HepG2 (cell line): ENCODE results near the gene PARN. TPM values are rescaled to one million over a fixed set of nuclear protein-coding genes. Genes with fewer than 3 reads are reported as not detected.

Experiments used
- AGO1 ChIP-seq: fragments of 200-400 bp; formaldehyde crosslinking; IDR thresholded peaks from 2 replicates; pipeline ENCODE4 v1.6.1; 2017; ENCODE audit warnings: mild to moderate bottlenecking, low read depth, low read length, moderate library complexity; ENCODE audit not compliant: poor library complexity, severe bottlenecking
- ATRX ChIP-seq: sonication (generic); formaldehyde crosslinking; IDR thresholded peaks from 2 replicates; pipeline ENCODE4 v1.4.0; 2020; ENCODE audit warnings: missing genetic modification reagents, borderline replicate concordance
- CC2D1A ChIP-seq: sonication (generic); formaldehyde crosslinking; IDR thresholded peaks from 2 replicates; pipeline ENCODE4 v1.8.1; 2023; ENCODE audit warnings: mild to moderate bottlenecking, missing genetic modification reagents
- FOXA1 ChIP-seq, 2 experiments: fragments of 450-650 bp in 1 of 2; sonication (generic) in 1 of 2; formaldehyde crosslinking in 1 of 2; IDR thresholded peaks; 2 replicates each; pipeline versions ENCODE4 v1.4.0 to v1.6.1; 2016 to 2020; ENCODE audit warnings: missing genetic modification reagents in 1 of 2
- GTF2F1 ChIP-seq: fragments of 150-350 bp; IDR thresholded peaks from 2 replicates; pipeline ENCODE4 v1.6.1; 2014; ENCODE audit warnings: low read length
- HDAC2 ChIP-seq: sonication (generic); formaldehyde crosslinking; IDR thresholded peaks from 2 replicates; pipeline ENCODE4 v1.4.0; 2020; ENCODE audit warnings: missing genetic modification reagents
- MAFF ChIP-seq: IDR thresholded peaks from 2 replicates; pipeline ENCODE4 v1.6.1; 2011; ENCODE audit warnings: low read depth, low read length, improper control_type of control experiment
- NR2F1 ChIP-seq, 2 experiments: fragments of 450-650 bp in 1 of 2; formaldehyde crosslinking in 1 of 2; IDR thresholded peaks; 2 replicates each; pipeline versions ENCODE4 v1.5.0 to v1.6.1; 2016 to 2020; ENCODE audit warnings: mild to moderate bottlenecking in 1 of 2, missing compliant biosample characterization in 1 of 2, missing genetic modification reagents in 1 of 2, moderate library complexity in 1 of 2
- PRMT3 ChIP-seq: sonication (generic); formaldehyde crosslinking; IDR thresholded peaks from 2 replicates; pipeline ENCODE4 v1.8.1; 2022; ENCODE audit warnings: low read depth, mild to moderate bottlenecking, moderate library complexity, missing genetic modification reagents, borderline replicate concordance
- RARG ChIP-seq: sonication (generic); formaldehyde crosslinking; IDR thresholded peaks from 2 replicates; pipeline ENCODE4 v1.4.0; 2020; ENCODE audit warnings: low read depth, mild to moderate bottlenecking, missing genetic modification reagents
- SIX4 ChIP-seq: sonication (generic); formaldehyde crosslinking; IDR thresholded peaks from 2 replicates; pipeline ENCODE4 v1.4.0; 2020; ENCODE audit warnings: missing genetic modification reagents
- SSRP1 ChIP-seq: IDR thresholded peaks from 2 replicates; pipeline ENCODE4 v1.6.1; 2016; ENCODE audit warnings: control low read depth
- STAG1 ChIP-seq: sonication (generic); formaldehyde crosslinking; IDR thresholded peaks from 2 replicates; pipeline ENCODE4 v1.4.0; 2020; ENCODE audit warnings: missing genetic modification reagents
- TEAD3 ChIP-seq: optimal IDR thresholded peaks from 2 replicates; pipeline ENCODE3; 2016; ENCODE audit warnings: borderline replicate concordance
- ZBTB21 ChIP-seq: sonication (generic); formaldehyde crosslinking; IDR thresholded peaks from 2 replicates; pipeline ENCODE4 v1.4.0; 2020; ENCODE audit warnings: missing genetic modification reagents
- ZFX ChIP-seq: sonication (generic); formaldehyde crosslinking; IDR thresholded peaks from 2 replicates; pipeline ENCODE4 v1.4.0; 2020; ENCODE audit warnings: mild to moderate bottlenecking, low read depth, missing genetic modification reagents, moderate library complexity
- ZNF282 ChIP-seq: fragments of 450-650 bp; IDR thresholded peaks from 2 replicates; pipeline ENCODE4 v1.6.1; 2018; ENCODE audit not compliant: partially characterized antibody
- ZNF496 ChIP-seq: sonication (generic); formaldehyde crosslinking; IDR thresholded peaks from 2 replicates; pipeline ENCODE4 v1.8.1; 2023; ENCODE audit warnings: mild to moderate bottlenecking, moderate library complexity, missing genetic modification reagents; ENCODE audit not compliant: insufficient replicate concordance
- ZNF761 ChIP-seq: sonication (generic); formaldehyde crosslinking; conservative IDR thresholded peaks from 2 replicates; pipeline ENCODE4 v1.4.0; 2020; ENCODE audit warnings: mild to moderate bottlenecking, missing genetic modification reagents
- ZNF768 ChIP-seq: sonication (generic); formaldehyde crosslinking; IDR thresholded peaks from 2 replicates; pipeline ENCODE4 v1.4.0; 2020; ENCODE audit warnings: missing genetic modification reagents
- polyA plus RNA-seq, 8 experiments: library from polyadenylated mRNA; depleted of rRNA in 3 of 8; stranded (reverse) in 7 of 8; unstranded in 1 of 8; fragments of >200 nt; fragmentation: Illumina TruSeq in 4 of 8; extraction: Trizol in 4 of 8; gene quantifications; 2 replicates each; pipeline versions ENCODE4 v1.2.1 to v1.2.3, GENCODE V29; 2011 to 2016; ENCODE audit warnings: low read depth in 4 of 8, missing spikeins in 1 of 8, mixed read lengths in 1 of 8; ENCODE audit not compliant: insufficient read depth in 1 of 8
- total RNA-seq, 5 experiments: library from RNA; depleted of rRNA; stranded (reverse); fragments of >200 nt; fragmentation: Illumina TruSeq; extraction: Trizol; gene quantifications; 2 replicates each; pipeline ENCODE4 v1.2.3, GENCODE V29; 2016; ENCODE audit warnings: low read depth in 1 of 5
- TF ChIP-seq, protein P1 (sequence below): sonication (generic); formaldehyde crosslinking; IDR thresholded peaks from 2 replicates; pipeline ENCODE4; 2020; ENCODE audit warnings: missing genetic modification reagents, mild to moderate bottlenecking, borderline replicate concordance
- TF ChIP-seq, protein P2 (sequence below): sonication (generic); formaldehyde crosslinking; IDR thresholded peaks from 2 replicates; pipeline ENCODE4 v1.8.0; 2022; ENCODE audit warnings: missing genetic modification reagents, mild to moderate bottlenecking, moderate library complexity, borderline replicate concordance
- TF ChIP-seq, protein P3 (sequence below): sonication (generic); formaldehyde crosslinking; IDR thresholded peaks from 2 replicates; pipeline ENCODE4 v1.4.0; 2020; ENCODE audit warnings: mild to moderate bottlenecking, missing genetic modification reagents

The PARN gene
- total and polyA plus RNA-seq, 2 of the 13 experiments (the other 11 are each of a cell fraction or from before 2014, with no cell fraction given), result 13.3 to 47.6 TPM

GRCh38 chr16:14548933-14549788, 80.9 kb downstream of the PARN start (continued):
- TF ChIP-seq, protein P1, sequence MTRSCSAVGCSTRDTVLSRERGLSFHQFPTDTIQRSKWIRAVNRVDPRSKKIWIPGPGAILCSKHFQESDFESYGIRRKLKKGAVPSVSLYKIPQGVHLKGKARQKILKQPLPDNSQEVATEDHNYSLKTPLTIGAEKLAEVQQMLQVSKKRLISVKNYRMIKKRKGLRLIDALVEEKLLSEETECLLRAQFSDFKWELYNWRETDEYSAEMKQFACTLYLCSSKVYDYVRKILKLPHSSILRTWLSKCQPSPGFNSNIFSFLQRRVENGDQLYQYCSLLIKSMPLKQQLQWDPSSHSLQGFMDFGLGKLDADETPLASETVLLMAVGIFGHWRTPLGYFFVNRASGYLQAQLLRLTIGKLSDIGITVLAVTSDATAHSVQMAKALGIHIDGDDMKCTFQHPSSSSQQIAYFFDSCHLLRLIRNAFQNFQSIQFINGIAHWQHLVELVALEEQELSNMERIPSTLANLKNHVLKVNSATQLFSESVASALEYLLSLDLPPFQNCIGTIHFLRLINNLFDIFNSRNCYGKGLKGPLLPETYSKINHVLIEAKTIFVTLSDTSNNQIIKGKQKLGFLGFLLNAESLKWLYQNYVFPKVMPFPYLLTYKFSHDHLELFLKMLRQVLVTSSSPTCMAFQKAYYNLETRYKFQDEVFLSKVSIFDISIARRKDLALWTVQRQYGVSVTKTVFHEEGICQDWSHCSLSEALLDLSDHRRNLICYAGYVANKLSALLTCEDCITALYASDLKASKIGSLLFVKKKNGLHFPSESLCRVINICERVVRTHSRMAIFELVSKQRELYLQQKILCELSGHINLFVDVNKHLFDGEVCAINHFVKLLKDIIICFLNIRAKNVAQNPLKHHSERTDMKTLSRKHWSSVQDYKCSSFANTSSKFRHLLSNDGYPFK (CRISPR knock-in tag), result no peak
- TF ChIP-seq RARG (CRISPR knock-in tag) (no peak), STAG1 (CRISPR knock-in tag) (no peak), ZFX (CRISPR knock-in tag) (no peak), ZNF282 (no peak), ZNF761 (no peak), MAFF (no peak), ATRX (no peak), HDAC2 (no peak), FOXA1 (IDR thresholded peaks at IDR 0.05) (no peak), FOXA1 (CRISPR knock-in tag; IDR thresholded peaks at IDR 0.05) (no peak), PRMT3 (CRISPR knock-in tag) (no peak), AGO1 (no peak), GTF2F1 (no peak), ZNF496 (CRISPR knock-in tag) (no peak), NR2F1 (CRISPR knock-in tag; IDR thresholded peaks at IDR 0.05) (no peak), TEAD3 (CRISPR knock-in tag) (no peak), ZBTB21 (CRISPR knock-in tag) (no peak), ZNF768 (CRISPR knock-in tag) (no peak), CC2D1A (CRISPR knock-in tag) (peak; percentile 89; the same call in 1 of the 2 replicates), SIX4 (no peak), SSRP1 (CRISPR knock-in tag) (peak; percentile 67; the same call in 1 of the 2 replicates)
- TF ChIP-seq, protein P2, sequence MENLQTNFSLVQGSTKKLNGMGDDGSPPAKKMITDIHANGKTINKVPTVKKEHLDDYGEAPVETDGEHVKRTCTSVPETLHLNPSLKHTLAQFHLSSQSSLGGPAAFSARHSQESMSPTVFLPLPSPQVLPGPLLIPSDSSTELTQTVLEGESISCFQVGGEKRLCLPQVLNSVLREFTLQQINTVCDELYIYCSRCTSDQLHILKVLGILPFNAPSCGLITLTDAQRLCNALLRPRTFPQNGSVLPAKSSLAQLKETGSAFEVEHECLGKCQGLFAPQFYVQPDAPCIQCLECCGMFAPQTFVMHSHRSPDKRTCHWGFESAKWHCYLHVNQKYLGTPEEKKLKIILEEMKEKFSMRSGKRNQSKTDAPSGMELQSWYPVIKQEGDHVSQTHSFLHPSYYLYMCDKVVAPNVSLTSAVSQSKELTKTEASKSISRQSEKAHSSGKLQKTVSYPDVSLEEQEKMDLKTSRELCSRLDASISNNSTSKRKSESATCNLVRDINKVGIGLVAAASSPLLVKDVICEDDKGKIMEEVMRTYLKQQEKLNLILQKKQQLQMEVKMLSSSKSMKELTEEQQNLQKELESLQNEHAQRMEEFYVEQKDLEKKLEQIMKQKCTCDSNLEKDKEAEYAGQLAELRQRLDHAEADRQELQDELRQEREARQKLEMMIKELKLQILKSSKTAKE (CRISPR knock-in tag), result no peak
- TF ChIP-seq, protein P3, sequence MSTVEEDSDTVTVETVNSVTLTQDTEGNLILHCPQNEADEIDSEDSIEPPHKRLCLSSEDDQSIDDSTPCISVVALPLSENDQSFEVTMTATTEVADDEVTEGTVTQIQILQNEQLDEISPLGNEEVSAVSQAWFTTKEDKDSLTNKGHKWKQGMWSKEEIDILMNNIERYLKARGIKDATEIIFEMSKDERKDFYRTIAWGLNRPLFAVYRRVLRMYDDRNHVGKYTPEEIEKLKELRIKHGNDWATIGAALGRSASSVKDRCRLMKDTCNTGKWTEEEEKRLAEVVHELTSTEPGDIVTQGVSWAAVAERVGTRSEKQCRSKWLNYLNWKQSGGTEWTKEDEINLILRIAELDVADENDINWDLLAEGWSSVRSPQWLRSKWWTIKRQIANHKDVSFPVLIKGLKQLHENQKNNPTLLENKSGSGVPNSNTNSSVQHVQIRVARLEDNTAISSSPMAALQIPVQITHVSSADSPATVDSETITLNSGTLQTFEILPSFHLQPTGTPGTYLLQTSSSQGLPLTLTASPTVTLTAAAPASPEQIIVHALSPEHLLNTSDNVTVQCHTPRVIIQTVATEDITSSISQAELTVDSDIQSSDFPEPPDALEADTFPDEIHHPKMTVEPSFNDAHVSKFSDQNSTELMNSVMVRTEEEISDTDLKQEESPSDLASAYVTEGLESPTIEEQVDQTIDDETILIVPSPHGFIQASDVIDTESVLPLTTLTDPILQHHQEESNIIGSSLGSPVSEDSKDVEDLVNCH (CRISPR knock-in tag), result no peak
